SK-N-SH (cell line): ENCODE data around the gene ATN1. TPM values are rescaled to one million over a fixed set of nuclear protein-coding genes. Genes with fewer than 3 reads are reported as not detected.

Experiments used
- CTCF ChIA-PET: fragments of 300-600, 350-600 bp; formaldehyde crosslinking; extraction: SDS; loops from one replicate; lab custom pipeline; 2021; lab: Yijun Ruan, JAX
- POLR2A ChIA-PET: fragments of 350-600 bp; sonication (Branson Sonifier 250); formaldehyde crosslinking; extraction: SDS; loops from one replicate; lab custom pipeline; 2020; ENCODE audit warnings: antibody characterized with exemption, inconsistent platforms; lab: Yijun Ruan, JAX
- DNase-seq: peaks from one replicate; pipeline ENCODE4 v3.0.0; 2012
- H2AFZ ChIP-seq: fragments of 200-600 bp; sonication (generic); 2 replicates; pipeline ENCODE4 v1.8.1; 2016; ENCODE audit warnings: antibody characterized with exemption, mild to moderate bottlenecking, low read depth
- H3F3A ChIP-seq: fragments of 200-600 bp; sonication (generic); replicated peaks from 2 replicates; pipeline ENCODE3; 2016; ENCODE audit warnings: antibody characterized with exemption, mild to moderate bottlenecking; ENCODE audit not compliant: insufficient read depth
- H3K27ac ChIP-seq, 2 experiments: fragments of 200-500 bp in 1 of 2; fragments of 200-600 bp in 1 of 2; sonication (Bioruptor generic) in 1 of 2; sonication (generic), shearing (Covaris generic) in 1 of 2; 2 replicates each; pipeline versions ENCODE4 v1.5.1 to v1.6.1; 2014 to 2016; ENCODE audit warnings: low read depth in 2 of 2, inconsistent platforms in 1 of 2, low read length in 1 of 2, mild to moderate bottlenecking in 1 of 2, mixed read lengths in 1 of 2
- H3K27me3 ChIP-seq: fragments of 200-600 bp; sonication (generic), shearing (Covaris generic); 2 replicates; pipeline ENCODE4 v1.6.1; 2016; ENCODE audit warnings: mixed run types; ENCODE audit not compliant: insufficient read depth
- H3K36me3 ChIP-seq, 2 experiments: fragments of 200-500 bp in 1 of 2; fragments of 200-600 bp in 1 of 2; sonication (Bioruptor generic) in 1 of 2; sonication (generic) in 1 of 2; replicated peaks in 1 of 2; 2 replicates each; pipeline versions ENCODE3 to v1.5.1; 2014 to 2016; ENCODE audit warnings: low read length in 1 of 2, mild to moderate bottlenecking in 1 of 2; ENCODE audit not compliant: insufficient read depth in 2 of 2, control insufficient read depth in 1 of 2
- H3K4me1 ChIP-seq, 2 experiments: fragments of 200-500 bp in 1 of 2; fragments of 200-600 bp in 1 of 2; sonication (Bioruptor generic) in 1 of 2; sonication (generic), shearing (Covaris generic) in 1 of 2; 2 replicates each; pipeline versions ENCODE4 v1.5.1 to v1.6.1; 2014 to 2016; ENCODE audit warnings: low read depth in 1 of 2, low read length in 1 of 2, mixed run types in 1 of 2; ENCODE audit not compliant: insufficient read depth in 2 of 2, control insufficient read depth in 1 of 2
- H3K4me2 ChIP-seq: fragments of 200-600 bp; sonication (generic), shearing (Covaris generic); 2 replicates; pipeline ENCODE4 v1.6.1; 2017; ENCODE audit warnings: mixed run types
- H3K4me3 ChIP-seq, 2 experiments: fragments of 200-500 bp in 1 of 2; fragments of 200-600 bp in 1 of 2; sonication (Bioruptor generic) in 1 of 2; sonication (generic), shearing (Covaris generic) in 1 of 2; 2 replicates each; pipeline versions ENCODE4 v1.5.1 to v1.8.1; 2014 to 2016; ENCODE audit warnings: low read depth in 2 of 2, inconsistent platforms in 1 of 2, low read length in 1 of 2, mild to moderate bottlenecking in 1 of 2, mixed read lengths in 1 of 2, moderate library complexity in 1 of 2
- H3K79me2 ChIP-seq: fragments of 200-600 bp; sonication (generic); 2 replicates; pipeline ENCODE4 v1.8.1; 2017; ENCODE audit warnings: mild to moderate bottlenecking; ENCODE audit not compliant: insufficient read depth
- H3K9ac ChIP-seq: fragments of 200-600 bp; sonication (generic); 2 replicates; pipeline ENCODE4 v1.6.1; 2017; ENCODE audit warnings: mixed run types
- H3K9me2 ChIP-seq: fragments of 200-600 bp; sonication (generic); 2 replicates; pipeline ENCODE4 v1.6.1; 2017; ENCODE audit warnings: mixed run types
- H3K9me3 ChIP-seq: fragments of 200-600 bp; sonication (generic); 2 replicates; pipeline ENCODE4 v1.6.1; 2017; ENCODE audit warnings: mixed run types, mild to moderate bottlenecking, moderate library complexity
- H4K20me1 ChIP-seq: fragments of 200-600 bp; sonication (generic); 2 replicates; pipeline ENCODE4 v1.6.1; 2017; ENCODE audit warnings: mild to moderate bottlenecking, mixed run types; ENCODE audit not compliant: insufficient read depth
- ELF1 ChIP-seq: IDR thresholded peaks from 2 replicates; pipeline ENCODE4 v1.4.0; 2012
- JUND ChIP-seq: IDR thresholded peaks from 2 replicates; pipeline ENCODE4 v1.4.0; 2012
- MEF2A ChIP-seq: IDR thresholded peaks from 2 replicates; pipeline ENCODE4 v1.4.0; 2012; ENCODE audit warnings: low read depth, borderline replicate concordance
- MXI1 ChIP-seq: IDR thresholded peaks from 2 replicates; pipeline ENCODE4 v1.6.1; 2012; ENCODE audit warnings: mild to moderate bottlenecking, low read depth, low read length, improper control_type of control experiment
- NRF1 ChIP-seq: IDR thresholded peaks from 2 replicates; pipeline ENCODE4 v1.6.1; 2012; ENCODE audit warnings: low read depth, mild to moderate bottlenecking, low read length
- RAD21 ChIP-seq: IDR thresholded peaks from 2 replicates; pipeline ENCODE4 v1.6.1; 2012; ENCODE audit warnings: mild to moderate bottlenecking, low read length
- RXRA ChIP-seq: IDR thresholded peaks from 2 replicates; pipeline ENCODE4 v1.4.0; 2012; ENCODE audit warnings: low read depth, mild to moderate bottlenecking, borderline replicate concordance
- TAF1 ChIP-seq: IDR thresholded peaks from 2 replicates; pipeline ENCODE4 v1.6.1; 2012; ENCODE audit warnings: low read depth, mild to moderate bottlenecking, low read length, moderate library complexity, borderline replicate concordance
- YY1 ChIP-seq: IDR thresholded peaks from 2 replicates; pipeline ENCODE4 v1.4.0; 2012; ENCODE audit warnings: low read depth, mild to moderate bottlenecking
- WGBS: methylation state at CpG from one replicate; pipeline ENCODE4 v1.1.6; 2017; ENCODE audit warnings: low lambda C conversion rate; 5-methylcytosine and 5-hydroxymethylcytosine counted together
- polyA plus RNA-seq, 3 experiments: library from polyadenylated mRNA; depleted of rRNA; stranded (reverse); fragments of >200 nt; gene quantifications; 2 replicates each; pipeline ENCODE4 v1.2.3, GENCODE V29; 2012
- TF ChIP-seq, protein P1 (sequence below): fragments of 200-600 bp; sonication (generic); IDR thresholded peaks from 2 replicates; pipeline ENCODE4 v1.6.1; 2017; ENCODE audit warnings: antibody characterized with exemption, mild to moderate bottlenecking, moderate library complexity
- TF ChIP-seq, protein P2 (sequence below): fragments of 150-350 bp; IDR thresholded peaks from 2 replicates; pipeline ENCODE4 v1.6.1; 2016; ENCODE audit warnings: mild to moderate bottlenecking, low read depth, low read length

The ATN1 gene
- polyA plus RNA-seq, 1 of the 3 experiments (the other 2 are of a cell fraction), result 29.3 TPM

DNA sequence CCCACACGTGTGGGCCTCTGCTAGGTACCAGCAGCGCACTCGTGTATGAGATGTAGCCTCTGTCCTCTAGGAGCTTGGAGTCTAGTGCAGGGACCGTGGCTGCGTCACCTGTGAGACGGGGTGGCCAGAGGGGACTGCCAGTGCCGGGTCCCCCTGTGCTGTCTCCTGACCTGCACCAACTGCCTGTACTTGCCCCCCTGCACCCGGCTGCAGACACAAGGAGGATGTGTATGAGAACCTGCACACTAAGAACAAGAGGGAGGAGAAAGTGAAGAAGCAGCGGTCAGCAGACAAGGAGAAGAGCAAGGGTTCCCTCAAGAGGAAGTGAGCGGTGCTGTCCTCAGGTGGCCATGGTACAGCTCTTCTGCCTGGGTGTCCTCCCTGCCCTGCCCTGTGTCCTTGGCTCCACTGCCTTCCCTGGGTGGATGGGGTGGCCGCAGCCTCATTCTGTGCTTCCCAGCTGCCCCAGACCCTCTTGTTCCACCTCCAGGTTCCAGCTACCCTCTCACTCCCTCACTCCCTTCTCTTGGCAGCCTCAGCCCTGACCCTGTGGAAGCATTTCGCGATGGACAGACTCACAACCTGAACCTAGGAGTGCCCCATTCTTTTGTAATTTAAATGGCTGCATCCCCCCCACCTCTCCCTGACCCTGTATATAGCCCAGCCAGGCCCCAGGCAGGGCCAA lies 33.0 kb downstream of the ATN1 start:
- H2AFZ ChIP-seq, result 0 out of 2 replicates have a peak overlapping the region, but pooled peaks have one; percentile 86
- H3K27ac ChIP-seq, result no peak overlapping the region
- no peaks in the 10 kb centered on the region for H3K27me3 ChIP-seq
- no peak for TF ChIP-seq JUND
- peak; percentile 39; the same call in 1 of the 2 replicates for TF ChIP-seq RAD21
- TF ChIP-seq, protein P1, sequence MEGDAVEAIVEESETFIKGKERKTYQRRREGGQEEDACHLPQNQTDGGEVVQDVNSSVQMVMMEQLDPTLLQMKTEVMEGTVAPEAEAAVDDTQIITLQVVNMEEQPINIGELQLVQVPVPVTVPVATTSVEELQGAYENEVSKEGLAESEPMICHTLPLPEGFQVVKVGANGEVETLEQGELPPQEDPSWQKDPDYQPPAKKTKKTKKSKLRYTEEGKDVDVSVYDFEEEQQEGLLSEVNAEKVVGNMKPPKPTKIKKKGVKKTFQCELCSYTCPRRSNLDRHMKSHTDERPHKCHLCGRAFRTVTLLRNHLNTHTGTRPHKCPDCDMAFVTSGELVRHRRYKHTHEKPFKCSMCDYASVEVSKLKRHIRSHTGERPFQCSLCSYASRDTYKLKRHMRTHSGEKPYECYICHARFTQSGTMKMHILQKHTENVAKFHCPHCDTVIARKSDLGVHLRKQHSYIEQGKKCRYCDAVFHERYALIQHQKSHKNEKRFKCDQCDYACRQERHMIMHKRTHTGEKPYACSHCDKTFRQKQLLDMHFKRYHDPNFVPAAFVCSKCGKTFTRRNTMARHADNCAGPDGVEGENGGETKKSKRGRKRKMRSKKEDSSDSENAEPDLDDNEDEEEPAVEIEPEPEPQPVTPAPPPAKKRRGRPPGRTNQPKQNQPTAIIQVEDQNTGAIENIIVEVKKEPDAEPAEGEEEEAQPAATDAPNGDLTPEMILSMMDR, result peak; percentile 19; the same call in 1 of the 2 replicates
- H3F3A ChIP-seq, result peaks cover 15% of the 10 kb centered on the region
- H3K4me3 ChIP-seq, result no peak overlapping the region
- H3K36me3 ChIP-seq, result peaks cover 4 to 15% of the 10 kb centered on the region in 2 experiments
- H3K9me3 ChIP-seq, result no peaks in the 10 kb centered on the region
- 94% methylated on average over 12 of the region's 13 CpGs for whole genome bisulfite sequencing
- H3K9ac ChIP-seq, result no peak overlapping the region
- no peak overlapping the region for H3K4me2 ChIP-seq
- H3K4me1 ChIP-seq, result peaks cover 0 to 8% of the 10 kb centered on the region in 2 experiments; a peak in 2 of 4 replicates
- ChIA-PET CTCF (interaction anchor here (0.7 to 8.0 kb wide), 7 partner anchors 9 to 153 kb away, joined by 3 to 114 read pairs (median 4); partner anchors contain the start of genes C12orf57 and RNU7-1), POLR2A (interaction anchor here (0.7 to 6.8 kb wide), 3 partner anchors 15 to 39 kb away, joined by 3 to 62 read pairs (median 3); partner anchors contain the start of genes C12orf57 and RNU7-1)
- no peaks in the 10 kb centered on the region for H4K20me1 ChIP-seq
- no peaks in the 10 kb centered on the region for H3K9me2 ChIP-seq
- no peaks in the 10 kb centered on the region for H3K79me2 ChIP-seq
- DNase-seq, result peak; percentile 38

DNA sequence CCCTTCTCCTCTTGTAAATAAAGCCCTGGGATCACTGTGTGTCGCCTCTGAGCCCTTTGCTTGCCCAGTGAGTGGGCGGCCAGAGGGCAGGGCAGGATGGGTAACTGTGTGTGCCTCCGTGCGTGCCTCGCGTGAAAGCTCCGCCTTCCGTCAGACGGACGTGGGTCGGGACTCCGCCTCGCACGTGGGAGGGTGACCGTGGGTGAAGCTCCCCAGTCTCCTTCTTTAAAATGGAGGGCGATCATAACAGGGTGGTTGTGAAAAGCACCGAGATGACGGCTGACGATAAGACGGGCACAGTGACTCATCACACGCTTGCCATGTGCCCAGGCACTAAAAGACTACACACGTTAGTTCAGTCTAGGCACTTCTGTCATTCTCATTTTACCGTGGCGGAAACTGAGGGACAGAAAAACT lies 33.5 kb downstream of the ATN1 start:
- H3K9ac ChIP-seq, result no peak overlapping the region
- TF ChIP-seq, protein P1, result no peak
- TF ChIP-seq RXRA (no peak), YY1 (no peak), NRF1 (no peak), TAF1 (no peak), MEF2A (no peak), MXI1 (no peak), ELF1 (no peak)
- TF ChIP-seq, protein P2, sequence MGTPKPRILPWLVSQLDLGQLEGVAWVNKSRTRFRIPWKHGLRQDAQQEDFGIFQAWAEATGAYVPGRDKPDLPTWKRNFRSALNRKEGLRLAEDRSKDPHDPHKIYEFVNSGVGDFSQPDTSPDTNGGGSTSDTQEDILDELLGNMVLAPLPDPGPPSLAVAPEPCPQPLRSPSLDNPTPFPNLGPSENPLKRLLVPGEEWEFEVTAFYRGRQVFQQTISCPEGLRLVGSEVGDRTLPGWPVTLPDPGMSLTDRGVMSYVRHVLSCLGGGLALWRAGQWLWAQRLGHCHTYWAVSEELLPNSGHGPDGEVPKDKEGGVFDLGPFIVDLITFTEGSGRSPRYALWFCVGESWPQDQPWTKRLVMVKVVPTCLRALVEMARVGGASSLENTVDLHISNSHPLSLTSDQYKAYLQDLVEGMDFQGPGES, result no peak

More for the DNA sequence above, 33.5 kb downstream of the ATN1 start:
- Histone ChIP-seq H3K27ac (no peak overlapping the region), H3F3A (peaks cover 19% of the 10 kb centered on the region), H3K9me3 (no peaks in the 10 kb centered on the region), H3K9me2 (no peaks in the 10 kb centered on the region), H3K4me2 (no peak overlapping the region), H3K4me1 (peaks cover 0 to 8% of the 10 kb centered on the region in 2 experiments; a peak in 2 of 4 replicates), H3K79me2 (no peaks in the 10 kb centered on the region), H2AFZ (peak overlapping the region; percentile 86; the same call in 1 of the 2 replicates), H3K27me3 (no peaks in the 10 kb centered on the region), H3K36me3 (peaks cover 4 to 20% of the 10 kb centered on the region in 2 experiments), H4K20me1 (no peaks in the 10 kb centered on the region), H3K4me3 (no peak overlapping the region)
- CTCF ChIA-PET, result interaction anchor here (0.6 to 8.0 kb wide), 10 partner anchors 8 to 148 kb away, joined by 3 to 114 read pairs (median 4); partner anchors contain the start of genes C12orf57, ENO2 and RNU7-1
- DNase-seq, result peak; percentile 34
- POLR2A ChIA-PET, result interaction anchor here (1.6 to 6.8 kb wide), 2 partner anchors 16 to 40 kb away, joined by 3 to 62 read pairs; partner anchors contain the start of genes C12orf57 and RNU7-1
- 74% methylated on average over 23 of the region's 24 CpGs for WGBS
